Liver (tissue), 9 donors: ENCODE results near the gene PDIA4. TPM values are rescaled to one million over a fixed set of nuclear protein-coding genes. Genes with fewer than 3 reads are reported as not detected.

Experiments
- DNase-seq: peaks from one replicate; pipeline ENCODE4 v3.0.0-alpha.2; 2017; ENCODE audit warnings: low spot score
- H3K27ac ChIP-seq, 2 donors: one replicate each; pipeline ENCODE4 v1.7.0; 2013; ENCODE audit warnings: inconsistent platforms in 2 of 2, low read length in 2 of 2, control low read depth in 1 of 2, low read depth in 1 of 2, mild to moderate bottlenecking in 1 of 2
- H3K27me3 ChIP-seq, 4 donors: one replicate each; pipeline versions ENCODE4 v1.6.1 to v1.7.0; 2013; ENCODE audit warnings: low read length in 3 of 4, inconsistent platforms in 1 of 4, mild to moderate bottlenecking in 1 of 4, moderate library complexity in 1 of 4; ENCODE audit not compliant: control insufficient read depth in 4 of 4, insufficient read depth in 4 of 4
- H3K36me3 ChIP-seq, 4 donors: one replicate each; pipeline versions ENCODE4 v1.6.1 to v1.7.0; 2013; ENCODE audit warnings: low read length in 3 of 4, mild to moderate bottlenecking in 3 of 4, low read depth in 1 of 4, moderate library complexity in 1 of 4; ENCODE audit not compliant: control insufficient read depth in 4 of 4, insufficient read depth in 3 of 4
- H3K4me1 ChIP-seq, 4 donors: one replicate each; pipeline versions ENCODE4 v1.6.1 to v1.7.0; 2013; ENCODE audit warnings: low read length in 3 of 4, mild to moderate bottlenecking in 3 of 4, moderate library complexity in 1 of 4; ENCODE audit not compliant: control insufficient read depth in 4 of 4, insufficient read depth in 4 of 4
- H3K4me3 ChIP-seq, 3 donors: one replicate each; pipeline versions ENCODE4 v1.6.1 to v1.7.0; 2013; ENCODE audit warnings: low read length in 3 of 3, control low read depth in 1 of 3, low read depth in 1 of 3, mild to moderate bottlenecking in 1 of 3
- H3K9ac ChIP-seq, 2 donors: one replicate each; pipeline ENCODE4 v1.7.0; 2013; ENCODE audit warnings: low read length in 2 of 2, mild to moderate bottlenecking in 2 of 2, moderate library complexity in 2 of 2, control low read depth in 1 of 2, low read depth in 1 of 2
- H3K9me3 ChIP-seq, 4 donors: one replicate each; pipeline versions ENCODE4 v1.6.1 to v1.7.0; 2013; ENCODE audit warnings: low read length in 3 of 4; ENCODE audit not compliant: control insufficient read depth in 4 of 4
- EGR1 ChIP-seq, 2 donors: IDR thresholded peaks; 2 replicates each; pipeline ENCODE4 v1.6.1; 2016 to 2018; ENCODE audit warnings: antibody characterized with exemption in 2 of 2, low read depth in 2 of 2
- FOXA1 ChIP-seq: IDR thresholded peaks from 2 replicates; pipeline ENCODE4 v1.6.1; 2016; ENCODE audit warnings: antibody characterized with exemption
- FOXA2 ChIP-seq: IDR thresholded peaks from 2 replicates; pipeline ENCODE4 v1.6.1; 2016; ENCODE audit warnings: antibody characterized with exemption
- HNF4G ChIP-seq: IDR thresholded peaks from 2 replicates; pipeline ENCODE4 v1.6.1; 2016; ENCODE audit warnings: antibody characterized with exemption
- JUND ChIP-seq, 2 donors: IDR thresholded peaks; 2 replicates each; pipeline ENCODE4 v1.6.1; 2016; ENCODE audit warnings: antibody characterized with exemption in 2 of 2
- RAD21 ChIP-seq, 2 donors: IDR thresholded peaks; 2 replicates each; pipeline ENCODE4 v1.6.1; 2016; ENCODE audit warnings: antibody characterized with exemption in 2 of 2, mild to moderate bottlenecking in 2 of 2
- SP1 ChIP-seq: IDR thresholded peaks from 2 replicates; pipeline ENCODE4 v1.6.1; 2018; ENCODE audit warnings: antibody characterized with exemption, mild to moderate bottlenecking
- TAF1 ChIP-seq: conservative IDR thresholded peaks from 2 replicates; pipeline ENCODE4 v1.6.1; 2016; ENCODE audit warnings: antibody characterized with exemption, mild to moderate bottlenecking
- YY1 ChIP-seq: IDR thresholded peaks from 2 replicates; pipeline ENCODE4 v1.6.1; 2016; ENCODE audit warnings: antibody characterized with exemption, mild to moderate bottlenecking
- WGBS: extraction: QIAGEN DNeasy Blood & Tissue Kit; methylation state at CpG from one replicate; pipeline ENCODE4 v1.1.7; 2013; 5-methylcytosine and 5-hydroxymethylcytosine counted together
- polyA plus RNA-seq, 2 donors: library from polyadenylated mRNA; stranded (reverse) in 1 of 2; unstranded in 1 of 2; fragments of 200-250 nt in 1 of 2; fragments of >200 nt in 1 of 2; fragmentation: Nextera tagmentation in 1 of 2; extraction: Ambion mirVana in 1 of 2; gene quantifications; one replicate each; pipeline versions ENCODE4 v1.2.1 to v1.2.3, GENCODE V29; 2013 to 2015
- total RNA-seq, 2 donors: library from RNA; depleted of rRNA; stranded (reverse); fragments of >200 nt; gene quantifications; one replicate each; pipeline ENCODE4 v1.2.3, GENCODE V29; 2014
- TF ChIP-seq, protein P1 (sequence below): IDR thresholded peaks from 2 replicates; pipeline ENCODE4 v1.6.1; 2016; ENCODE audit warnings: antibody characterized with exemption
- TF ChIP-seq, protein P2 (sequence below): fragments of 150-350 bp; IDR thresholded peaks from 2 replicates; pipeline ENCODE4 v1.5.1; 2017; ENCODE audit warnings: improper control_type of control experiment, low read depth, low read length; ENCODE audit not compliant: missing input control
- TF ChIP-seq, protein P3 (sequence below): IDR thresholded peaks from 2 replicates; pipeline ENCODE4 v1.6.1; 2016; ENCODE audit warnings: antibody characterized with exemption
- donor health status: healthy.
- donor health status: healthy.
- donor health status: healthy.
- donor health status: healthy.
- donor health status: healthy.

Gene PDIA4
- total and polyA plus RNA-seq, 4 donors = 133 to 502 (median 233) TPM

DNA sequence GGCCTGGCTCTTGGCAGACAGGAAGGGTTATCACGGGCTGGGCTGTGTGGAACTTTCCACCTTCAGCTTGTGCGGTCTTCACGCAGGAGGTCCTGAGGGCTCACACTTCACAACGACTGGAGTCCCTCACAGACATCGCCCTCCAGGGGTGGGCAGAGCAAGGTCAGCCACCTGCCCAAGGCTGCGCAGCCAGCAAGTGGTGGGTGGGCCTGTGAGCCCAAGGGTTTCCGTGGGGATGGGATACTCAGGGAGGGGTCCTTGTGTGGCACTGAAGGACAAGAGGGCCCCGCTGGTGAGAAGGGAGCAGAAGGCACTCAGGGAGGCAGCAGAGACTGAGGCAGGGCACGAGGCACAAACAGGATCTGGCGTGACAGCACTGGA is 22.0 kb downstream of the PDIA4 start:
- H3K4me1 ChIP-seq = no peaks in the 10 kb centered on the region
- no peak overlapping the region for H3K9ac ChIP-seq
- TF ChIP-seq HNF4G (no peak), FOXA1 (no peak), FOXA2 (no peak), YY1 (no peak), TAF1 (no peak), JUND (IDR thresholded peaks at IDR 0.05) (no peak), SP1 (no peak)
- TF ChIP-seq, protein P1, sequence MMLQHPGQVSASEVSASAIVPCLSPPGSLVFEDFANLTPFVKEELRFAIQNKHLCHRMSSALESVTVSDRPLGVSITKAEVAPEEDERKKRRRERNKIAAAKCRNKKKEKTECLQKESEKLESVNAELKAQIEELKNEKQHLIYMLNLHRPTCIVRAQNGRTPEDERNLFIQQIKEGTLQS = no peak
- TF ChIP-seq, protein P2, sequence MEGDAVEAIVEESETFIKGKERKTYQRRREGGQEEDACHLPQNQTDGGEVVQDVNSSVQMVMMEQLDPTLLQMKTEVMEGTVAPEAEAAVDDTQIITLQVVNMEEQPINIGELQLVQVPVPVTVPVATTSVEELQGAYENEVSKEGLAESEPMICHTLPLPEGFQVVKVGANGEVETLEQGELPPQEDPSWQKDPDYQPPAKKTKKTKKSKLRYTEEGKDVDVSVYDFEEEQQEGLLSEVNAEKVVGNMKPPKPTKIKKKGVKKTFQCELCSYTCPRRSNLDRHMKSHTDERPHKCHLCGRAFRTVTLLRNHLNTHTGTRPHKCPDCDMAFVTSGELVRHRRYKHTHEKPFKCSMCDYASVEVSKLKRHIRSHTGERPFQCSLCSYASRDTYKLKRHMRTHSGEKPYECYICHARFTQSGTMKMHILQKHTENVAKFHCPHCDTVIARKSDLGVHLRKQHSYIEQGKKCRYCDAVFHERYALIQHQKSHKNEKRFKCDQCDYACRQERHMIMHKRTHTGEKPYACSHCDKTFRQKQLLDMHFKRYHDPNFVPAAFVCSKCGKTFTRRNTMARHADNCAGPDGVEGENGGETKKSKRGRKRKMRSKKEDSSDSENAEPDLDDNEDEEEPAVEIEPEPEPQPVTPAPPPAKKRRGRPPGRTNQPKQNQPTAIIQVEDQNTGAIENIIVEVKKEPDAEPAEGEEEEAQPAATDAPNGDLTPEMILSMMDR = no peak
- TF ChIP-seq, protein P3, sequence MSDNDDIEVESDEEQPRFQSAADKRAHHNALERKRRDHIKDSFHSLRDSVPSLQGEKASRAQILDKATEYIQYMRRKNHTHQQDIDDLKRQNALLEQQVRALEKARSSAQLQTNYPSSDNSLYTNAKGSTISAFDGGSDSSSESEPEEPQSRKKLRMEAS = no peak
- H3K27me3 ChIP-seq = no peaks in the 10 kb centered on the region
- H3K4me3 ChIP-seq = no peak overlapping the region
- H3K36me3 ChIP-seq = peaks cover 30 to 89% (median 65%) of the 10 kb centered on the region in 4 donors
- WGBS = 91% methylated on average over 10 of the region's 10 CpGs
- H3K27ac ChIP-seq = no peak overlapping the region
- DNase-seq = no peak
- H3K9me3 ChIP-seq = no peaks in the 10 kb centered on the region

DNA sequence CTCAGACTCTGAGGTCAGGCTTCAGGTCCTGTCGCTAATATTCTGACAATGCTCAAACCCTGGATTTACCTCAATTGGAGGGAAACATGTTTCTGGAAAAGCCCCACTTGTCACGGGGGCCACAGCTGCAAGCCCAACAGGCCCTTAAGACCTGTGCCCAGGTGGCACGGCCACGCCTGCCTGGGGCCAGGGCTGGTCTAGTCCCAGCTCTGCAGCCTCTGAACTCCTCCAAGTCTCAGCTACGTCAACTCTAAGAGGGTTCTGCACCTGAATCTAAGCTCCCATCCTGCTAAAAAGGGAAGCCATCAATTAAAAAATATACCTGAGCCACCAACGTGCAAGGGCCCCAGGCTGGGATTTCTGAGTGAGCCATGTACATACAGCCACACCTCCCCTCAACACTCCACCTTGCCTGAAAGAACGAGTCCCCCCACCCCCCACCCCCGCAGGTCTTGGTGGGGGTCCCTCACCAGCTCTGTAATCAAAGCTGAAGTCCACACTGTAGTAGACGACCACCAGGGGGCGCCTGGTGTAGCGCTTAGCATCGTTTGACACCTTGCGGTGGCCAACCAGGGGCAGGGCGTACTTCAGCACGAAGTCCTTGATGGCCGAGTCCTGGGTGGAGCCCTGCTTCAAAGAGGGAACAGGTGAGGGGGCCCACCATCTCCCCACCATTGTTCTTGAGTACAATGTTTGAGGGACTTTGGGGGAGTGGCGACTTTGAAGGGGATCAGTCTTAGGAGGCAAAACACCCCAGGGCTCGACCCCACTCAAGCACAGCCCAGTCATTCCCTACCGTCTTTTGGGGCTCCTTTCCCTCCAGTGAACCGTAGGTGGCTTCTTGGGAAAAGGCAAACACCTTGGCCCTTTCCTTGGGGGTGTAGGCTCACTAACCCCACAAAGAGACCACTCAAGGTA is 22.6 kb downstream of the PDIA4 start:
- WGBS = 51% methylated on average over 20 of the region's 20 CpGs
- Histone ChIP-seq H3K9me3 (no peaks in the 10 kb centered on the region), H3K27ac (no peak overlapping the region), H3K4me1 (no peaks in the 10 kb centered on the region), H3K36me3 (peaks cover 27 to 83% (median 60%) of the 10 kb centered on the region in 4 donors), H3K4me3 (no peak overlapping the region), H3K27me3 (no peaks in the 10 kb centered on the region), H3K9ac (no peak overlapping the region)
- TF ChIP-seq, protein P2 = peak; percentile 59
- no peak for TF ChIP-seq EGR1 (IDR thresholded peaks at IDR 0.05; ENCODE audit: low read depth in 2 of 2)
- peak; percentile 72 to 86 for TF ChIP-seq RAD21 (IDR thresholded peaks at IDR 0.05)
- peak; percentile 84 for DNase-seq
